ENCODE results near the gene KIF26A. TPM values are rescaled to one million over a fixed set of nuclear protein-coding genes. Genes with fewer than 3 reads are reported as not detected.

Gene KIF26A
- total RNA-seq, 1 donor from 2014 or later: 6.3 TPM

- H3K9me3 ChIP-seq (ENCODE audit: control insufficient read depth in 3 of 3, low read length in 3 of 3): no peaks in the 10 kb centered on the region
- H3K27me3 ChIP-seq (ENCODE audit: control insufficient read depth in 3 of 3, insufficient read depth in 3 of 3, low read length in 3 of 3): peaks cover 0 to 8% (median 6%) of the 10 kb centered on the region in 3 donors
- H3K27ac ChIP-seq (ENCODE audit: low read depth, low read length): no peak overlapping the region
- no peak overlapping the region for H3K4me3 ChIP-seq (ENCODE audit: low read length in 3 of 3)
- no peaks in the 10 kb centered on the region for H3K4me1 ChIP-seq (ENCODE audit: control insufficient read depth in 3 of 3, insufficient read depth in 3 of 3, low read length in 3 of 3)
- no peaks in the 10 kb centered on the region for H3K36me3 ChIP-seq (ENCODE audit: control insufficient read depth in 3 of 3, insufficient read depth in 3 of 3, low read length in 3 of 3)
- no peak overlapping the region for H3K9ac ChIP-seq (ENCODE audit: low read depth in 1 of 3, low read length in 3 of 3)
Measured at GRCh38 chr14:104102282-104102914, 36.0 kb upstream of the KIF26A start.

- H3K27ac ChIP-seq (ENCODE audit: low read depth, low read length): no peak overlapping the region
- no peak overlapping the region for H3K9ac ChIP-seq (ENCODE audit: low read depth in 1 of 3, low read length in 3 of 3)
- H3K27me3 ChIP-seq (ENCODE audit: control insufficient read depth in 3 of 3, insufficient read depth in 3 of 3, low read length in 3 of 3): peaks cover 0 to 10% (median 8%) of the 10 kb centered on the region in 3 donors
- no peaks in the 10 kb centered on the region for H3K9me3 ChIP-seq (ENCODE audit: control insufficient read depth in 3 of 3, low read length in 3 of 3)
- H3K36me3 ChIP-seq (ENCODE audit: control insufficient read depth in 3 of 3, insufficient read depth in 3 of 3, low read length in 3 of 3): no peaks in the 10 kb centered on the region
- H3K4me1 ChIP-seq (ENCODE audit: control insufficient read depth in 3 of 3, insufficient read depth in 3 of 3, low read length in 3 of 3): no peaks in the 10 kb centered on the region
- H3K4me3 ChIP-seq (ENCODE audit: low read length in 3 of 3): no peak overlapping the region
Measured at GRCh38 chr14:104103061-104103445, 35.3 kb upstream of the KIF26A start.

GRCh38 chr14:104103446-104104075 is 34.8 kb upstream of the KIF26A start:
- H3K4me3 ChIP-seq (ENCODE audit: low read length in 3 of 3): no peak overlapping the region
- H3K27ac ChIP-seq (ENCODE audit: low read depth, low read length): no peak overlapping the region
- H3K9me3 ChIP-seq (ENCODE audit: control insufficient read depth in 3 of 3, low read length in 3 of 3): no peaks in the 10 kb centered on the region
- no peaks in the 10 kb centered on the region for H3K4me1 ChIP-seq (ENCODE audit: control insufficient read depth in 3 of 3, insufficient read depth in 3 of 3, low read length in 3 of 3)
- peaks cover 0 to 10% (median 8%) of the 10 kb centered on the region in 3 donors for H3K27me3 ChIP-seq (ENCODE audit: control insufficient read depth in 3 of 3, insufficient read depth in 3 of 3, low read length in 3 of 3)
- no peaks in the 10 kb centered on the region for H3K36me3 ChIP-seq (ENCODE audit: control insufficient read depth in 3 of 3, insufficient read depth in 3 of 3, low read length in 3 of 3)
- no peak overlapping the region for H3K9ac ChIP-seq (ENCODE audit: low read depth in 1 of 3, low read length in 3 of 3)

- no peaks in the 10 kb centered on the region for H3K36me3 ChIP-seq (ENCODE audit: control insufficient read depth in 3 of 3, insufficient read depth in 3 of 3, low read length in 3 of 3)
- no peak overlapping the region for H3K9ac ChIP-seq (ENCODE audit: low read depth in 1 of 3, low read length in 3 of 3)
- H3K4me3 ChIP-seq (ENCODE audit: low read length in 3 of 3): no peak overlapping the region
- no peaks in the 10 kb centered on the region for H3K4me1 ChIP-seq (ENCODE audit: control insufficient read depth in 3 of 3, insufficient read depth in 3 of 3, low read length in 3 of 3)
- no peak overlapping the region for H3K27ac ChIP-seq (ENCODE audit: low read depth, low read length)
- no peaks in the 10 kb centered on the region for H3K9me3 ChIP-seq (ENCODE audit: control insufficient read depth in 3 of 3, low read length in 3 of 3)
- H3K27me3 ChIP-seq (ENCODE audit: control insufficient read depth in 3 of 3, insufficient read depth in 3 of 3, low read length in 3 of 3): peaks cover 0 to 13% (median 8%) of the 10 kb centered on the region in 3 donors
Measured at GRCh38 chr14:104104076-104104901, 34.1 kb upstream of the KIF26A start.

GRCh38 chr14:104105071-104105821 is 33.1 kb upstream of the KIF26A start:
- no peak overlapping the region for H3K4me3 ChIP-seq (ENCODE audit: low read length in 3 of 3)
- no peaks in the 10 kb centered on the region for H3K4me1 ChIP-seq (ENCODE audit: control insufficient read depth in 3 of 3, insufficient read depth in 3 of 3, low read length in 3 of 3)
- no peak overlapping the region for H3K27ac ChIP-seq (ENCODE audit: low read depth, low read length)
- H3K27me3 ChIP-seq (ENCODE audit: control insufficient read depth in 3 of 3, insufficient read depth in 3 of 3, low read length in 3 of 3): peaks cover 0 to 15% (median 10%) of the 10 kb centered on the region in 3 donors
- no peaks in the 10 kb centered on the region for H3K9me3 ChIP-seq (ENCODE audit: control insufficient read depth in 3 of 3, low read length in 3 of 3)
- H3K9ac ChIP-seq (ENCODE audit: low read depth in 1 of 3, low read length in 3 of 3): no peak overlapping the region
- no peaks in the 10 kb centered on the region for H3K36me3 ChIP-seq (ENCODE audit: control insufficient read depth in 3 of 3, insufficient read depth in 3 of 3, low read length in 3 of 3)

GRCh38 chr14:104105822-104106470 is 32.4 kb upstream of the KIF26A start:
- H3K36me3 ChIP-seq (ENCODE audit: control insufficient read depth in 3 of 3, insufficient read depth in 3 of 3, low read length in 3 of 3): no peaks in the 10 kb centered on the region
- H3K4me1 ChIP-seq (ENCODE audit: control insufficient read depth in 3 of 3, insufficient read depth in 3 of 3, low read length in 3 of 3): no peaks in the 10 kb centered on the region
- H3K9me3 ChIP-seq (ENCODE audit: control insufficient read depth in 3 of 3, low read length in 3 of 3): no peaks in the 10 kb centered on the region
- no peak overlapping the region for H3K27ac ChIP-seq (ENCODE audit: low read depth, low read length)
- H3K4me3 ChIP-seq (ENCODE audit: low read length in 3 of 3): no peak overlapping the region
- H3K9ac ChIP-seq (ENCODE audit: low read depth in 1 of 3, low read length in 3 of 3): no peak overlapping the region
- H3K27me3 ChIP-seq (ENCODE audit: control insufficient read depth in 3 of 3, insufficient read depth in 3 of 3, low read length in 3 of 3): peaks cover 0 to 20% (median 15%) of the 10 kb centered on the region in 3 donors

GRCh38 chr14:104106471-104106991 is 31.9 kb upstream of the KIF26A start:
- H3K27ac ChIP-seq (ENCODE audit: low read depth, low read length): no peak overlapping the region
- H3K9ac ChIP-seq (ENCODE audit: low read depth in 1 of 3, low read length in 3 of 3): no peak overlapping the region
- no peaks in the 10 kb centered on the region for H3K4me1 ChIP-seq (ENCODE audit: control insufficient read depth in 3 of 3, insufficient read depth in 3 of 3, low read length in 3 of 3)
- no peaks in the 10 kb centered on the region for H3K36me3 ChIP-seq (ENCODE audit: control insufficient read depth in 3 of 3, insufficient read depth in 3 of 3, low read length in 3 of 3)
- H3K4me3 ChIP-seq (ENCODE audit: low read length in 3 of 3): no peak overlapping the region
- peaks cover 0 to 20% (median 19%) of the 10 kb centered on the region in 3 donors for H3K27me3 ChIP-seq (ENCODE audit: control insufficient read depth in 3 of 3, insufficient read depth in 3 of 3, low read length in 3 of 3)
- H3K9me3 ChIP-seq (ENCODE audit: control insufficient read depth in 3 of 3, low read length in 3 of 3): no peaks in the 10 kb centered on the region

- Histone ChIP-seq H3K4me1 (ENCODE audit: control insufficient read depth in 3 of 3, insufficient read depth in 3 of 3, low read length in 3 of 3) (no peaks in the 10 kb centered on the region), H3K9ac (ENCODE audit: low read depth in 1 of 3, low read length in 3 of 3) (no peak overlapping the region), H3K36me3 (ENCODE audit: control insufficient read depth in 3 of 3, insufficient read depth in 3 of 3, low read length in 3 of 3) (no peaks in the 10 kb centered on the region), H3K27ac (ENCODE audit: low read depth, low read length) (no peak overlapping the region), H3K9me3 (ENCODE audit: control insufficient read depth in 3 of 3, low read length in 3 of 3) (no peaks in the 10 kb centered on the region), H3K27me3 (ENCODE audit: control insufficient read depth in 3 of 3, insufficient read depth in 3 of 3, low read length in 3 of 3) (peaks cover 0 to 20% (median 19%) of the 10 kb centered on the region in 3 donors), H3K4me3 (ENCODE audit: low read length in 3 of 3) (no peak overlapping the region)
Measured at GRCh38 chr14:104107101-104107581, 31.2 kb upstream of the KIF26A start.
